Measurements from ENCODE around the gene KRTAP10-4. TPM values are rescaled to one million over a fixed set of nuclear protein-coding genes. Genes with fewer than 3 reads are reported as not detected.
"Not testable (repeated sequence)": the region's sequence is repeated elsewhere in the genome, so short reads cannot be mapped to it uniquely, and the experiment has no call there.

Gene KRTAP10-4
- polyA plus RNA-seq (ENCODE audit: insufficient read depth in 1 of 5, insufficient read length in 5 of 5, low replicate concordance in 1 of 5): not detected
- long read RNA-seq, donor 1: 0 reads
- long read RNA-seq, donor 2: 0 reads
- long read RNA-seq, donor 3: 0 reads
- long read RNA-seq, donor 4: 0 reads
- long read RNA-seq, donor 5: 0 reads
- long read RNA-seq, donor 6: 0 reads
- long read RNA-seq, donor 7: 0 reads
- long read RNA-seq, donor 8: 0 reads

- not testable (repeated sequence) for DNase-seq
These were observed at the start of gene KRTAP10-4 for GRCh38 chr21:44573630-44574456. Gene KRTAP10-4, plus strand, starts transcription at chr21:44573729. Its CDS starts 30 bp downstream, at chr21:44573759.

GRCh38 chr21:44524414-44525371 is 48.8 kb upstream of the KRTAP10-4 start:
- DNase-seq: no peak

GRCh38 chr21:44525391-44526095 is 48.0 kb upstream of the KRTAP10-4 start:
- DNase-seq: no peak

- no peak for DNase-seq
These were observed 47.2 kb upstream of the KRTAP10-4 start for GRCh38 chr21:44526096-44526997.

GRCh38 chr21:44527156-44527982 is 46.2 kb upstream of the KRTAP10-4 start:
- no peak for DNase-seq

- no peak for DNase-seq
These were observed 45.4 kb upstream of the KRTAP10-4 start for GRCh38 chr21:44527983-44528633.

GRCh38 chr21:44528634-44528995 is 44.9 kb upstream of the KRTAP10-4 start:
- no peak for DNase-seq

GRCh38 chr21:44529011-44529421 is 44.5 kb upstream of the KRTAP10-4 start:
- DNase-seq: no peak

- DNase-seq: no peak
These were observed 43.9 kb upstream of the KRTAP10-4 start for GRCh38 chr21:44529503-44530125.

GRCh38 chr21:44530221-44530902 is 43.2 kb upstream of the KRTAP10-4 start:
- DNase-seq: no peak

GRCh38 chr21:44530903-44531605 is 42.5 kb upstream of the KRTAP10-4 start:
- DNase-seq: no peak

- DNase-seq: no peak
These were observed 41.6 kb upstream of the KRTAP10-4 start for GRCh38 chr21:44531606-44532564.

- no peak for DNase-seq
These were observed 40.8 kb upstream of the KRTAP10-4 start for GRCh38 chr21:44532712-44533111.

GRCh38 chr21:44533121-44533890 is 40.2 kb upstream of the KRTAP10-4 start:
- no peak for DNase-seq

Measured in right lung (tissue), 10 donors.